BJ (cell line): ENCODE data around the gene ITPK1. TPM values are rescaled to one million over a fixed set of nuclear protein-coding genes. Genes with fewer than 3 reads are reported as not detected.

Experiments used
- CTCF ChIA-PET: fragments of 350-600 bp; formaldehyde crosslinking; extraction: SDS; loops from one replicate; lab custom pipeline; 2021; ENCODE audit warnings: antibody characterized with exemption, inconsistent platforms; lab: Yijun Ruan, JAX
- POLR2A ChIA-PET: fragments of 300-600 bp; sonication (Branson Sonifier 250); formaldehyde crosslinking; extraction: SDS; loops from one replicate; lab custom pipeline; 2021; ENCODE audit warnings: antibody characterized with exemption; lab: Charles Lee
- DNase-seq: peaks from one replicate; pipeline ENCODE4 v3.0.0-alpha.2; 2011; ENCODE audit warnings: low read depth
- H3K27me3 ChIP-seq: 2 replicates; pipeline ENCODE4 v1.6.0; 2011; ENCODE audit warnings: low read length; ENCODE audit not compliant: control insufficient read depth, insufficient read depth
- H3K36me3 ChIP-seq: 2 replicates; pipeline ENCODE4 v1.5.1; 2011; ENCODE audit warnings: low read length; ENCODE audit not compliant: control insufficient read depth, insufficient read depth
- H3K4me3 ChIP-seq: 2 replicates; pipeline ENCODE4 v1.5.1; 2011; ENCODE audit warnings: low read depth, mild to moderate bottlenecking, control low read depth, low read length
- CTCF ChIP-seq: IDR thresholded peaks from 2 replicates; pipeline ENCODE4 v1.5.1; 2011; ENCODE audit warnings: low read depth, mild to moderate bottlenecking, control low read depth, inconsistent platforms, low read length, moderate library complexity; ENCODE audit not compliant: insufficient read depth
- polyA plus RNA-seq: library from polyadenylated mRNA; depleted of rRNA; stranded (reverse); fragments of >200 nt; gene quantifications from 2 replicates; pipeline ENCODE4 v1.2.3, GENCODE V29; 2011

The ITPK1 gene
- polyA plus RNA-seq, 1 experiment: 49.0 TPM

- Histone ChIP-seq H3K4me3 (no peak overlapping the region), H3K36me3 (no peaks in the 10 kb centered on the region; the same call in 1 of the 2 replicates), H3K27me3 (no peaks in the 10 kb centered on the region)
- no peak for DNase-seq
- ChIA-PET POLR2A (no interaction called here), CTCF (interaction anchor here (0.6 to 0.8 kb wide), 2 partner anchors 41 to 65 kb away, joined by 3 to 4 read pairs; no protein-coding TSS in a partner anchor)
- TF ChIP-seq CTCF: no peak
Measured at GRCh38 chr14:93014058-93015023, 101.4 kb downstream of the ITPK1 start.

- ChIA-PET POLR2A (no interaction called here), CTCF (interaction anchor here (0.7 to 1.0 kb wide), 2 partner anchors 16 to 100 kb away, joined by 4 read pairs; no protein-coding TSS in a partner anchor)
- H3K4me3 ChIP-seq: no peak overlapping the region
- H3K27me3 ChIP-seq: no peaks in the 10 kb centered on the region
- H3K36me3 ChIP-seq: no peaks in the 10 kb centered on the region; the same call in 1 of the 2 replicates
- TF ChIP-seq CTCF: no peak
- DNase-seq: no peak
Measured at GRCh38 chr14:93012951-93013719, 102.6 kb downstream of the ITPK1 start.

- POLR2A ChIA-PET: no interaction called here
Measured at GRCh38 chr14:93012506-93012905, 103.2 kb downstream of the ITPK1 start.

GRCh38 chr14:93011650-93012325 is 103.9 kb downstream of the ITPK1 start:
- no peaks in the 10 kb centered on the region for H3K27me3 ChIP-seq
- DNase-seq: no peak
- ChIA-PET POLR2A (no interaction called here), CTCF (interaction anchor here (1.0 to 1.7 kb wide), 5 partner anchors 14 to 101 kb away, joined by 3 to 6 read pairs (median 4); no protein-coding TSS in a partner anchor)
- H3K36me3 ChIP-seq: no peaks in the 10 kb centered on the region; the same call in 1 of the 2 replicates
- TF ChIP-seq CTCF: no peak
- H3K4me3 ChIP-seq: no peak overlapping the region

More at GRCh38 chr14:93012506-93012905, 103.2 kb downstream of the ITPK1 start:
- no peak for TF ChIP-seq CTCF
- CTCF ChIA-PET: interaction anchor here (0.7 to 1.7 kb wide), 5 partner anchors 14 to 100 kb away, joined by 3 to 6 read pairs (median 4); no protein-coding TSS in a partner anchor
- no peak for DNase-seq
- Histone ChIP-seq H3K36me3 (no peaks in the 10 kb centered on the region; the same call in 1 of the 2 replicates), H3K4me3 (no peak overlapping the region), H3K27me3 (no peaks in the 10 kb centered on the region)
